SW480 (cell line): ENCODE data around the gene C1orf146.
"Not testable (repeated sequence)": the region's sequence is repeated elsewhere in the genome, so short reads cannot be mapped to it uniquely, and the experiment has no call there.

Experiments
- DNase-seq: peaks from one replicate; pipeline ENCODE4 v3.0.0-alpha.2; 2016; ENCODE audit warnings: low spot score

C1orf146 gene

DNA sequence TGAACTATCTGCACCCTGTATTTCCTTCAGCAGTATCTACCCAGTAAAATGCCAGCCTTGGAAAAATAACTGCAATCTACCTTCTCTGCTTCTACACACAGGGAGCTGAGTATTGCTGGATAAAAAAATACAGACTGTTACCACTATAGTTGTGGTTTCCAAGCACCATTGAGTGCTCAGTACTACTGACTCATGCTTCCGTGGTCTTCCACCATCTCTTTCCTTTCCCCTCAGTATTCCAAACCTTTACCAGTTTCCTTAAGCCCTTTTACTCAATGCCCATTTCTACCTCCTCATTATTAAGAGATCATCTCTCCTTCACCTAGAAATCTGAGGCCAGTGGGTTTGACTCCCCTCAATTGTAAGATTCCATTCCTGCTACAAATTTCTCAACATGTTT is 57.2 kb downstream of the C1orf146 start:
- no peak for DNase-seq

DNA sequence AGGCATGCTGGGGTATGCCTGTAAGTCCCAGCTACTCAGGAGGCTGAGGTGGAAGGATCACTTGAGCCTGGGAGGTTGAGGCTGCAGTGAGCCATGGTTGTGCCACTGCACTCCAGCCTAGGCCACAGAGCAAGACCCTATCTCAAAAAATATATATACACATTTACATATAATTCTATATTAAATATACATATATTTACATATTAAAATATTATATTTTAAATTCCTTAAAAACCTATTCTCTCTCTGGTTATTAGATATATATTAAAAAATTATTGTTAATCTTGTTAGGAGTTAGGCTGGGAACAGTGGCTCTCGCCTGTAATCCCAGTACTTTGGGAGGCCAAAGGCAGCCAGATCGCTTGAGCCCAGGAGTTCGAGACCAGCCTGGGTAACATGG is 58.4 kb downstream of the C1orf146 start:
- DNase-seq = no peak

DNA sequence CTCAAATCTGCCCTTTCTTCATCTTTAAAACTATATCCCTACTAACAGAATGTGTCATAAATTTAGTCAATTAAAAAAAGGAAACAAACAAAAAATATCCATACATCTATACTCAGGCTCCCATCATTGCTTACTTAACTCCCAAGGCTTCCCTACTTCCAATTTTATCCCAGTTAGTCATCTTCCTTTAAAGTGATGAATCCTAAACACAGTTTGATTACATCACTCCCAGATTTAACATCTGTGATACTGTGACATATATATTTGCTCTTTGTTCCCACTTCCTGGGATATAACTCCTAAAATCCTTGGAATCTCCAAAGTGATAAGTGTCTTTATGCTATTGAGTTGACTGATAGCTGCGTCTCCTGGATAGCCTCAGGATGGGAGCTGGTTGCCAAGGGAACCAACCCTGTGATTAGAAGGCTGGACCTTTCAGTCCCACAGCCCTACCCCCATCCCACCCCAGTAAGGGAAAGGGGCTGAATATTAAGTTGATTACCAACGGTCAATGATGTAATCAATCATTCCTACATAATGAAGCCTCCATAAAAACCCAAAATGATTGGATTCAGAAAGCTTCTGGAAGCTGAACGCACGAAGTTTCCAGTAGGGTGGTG is 59.5 kb downstream of the C1orf146 start:
- no peak for DNase-seq

GRCh38 chr1:92279781-92280180 is 62.1 kb downstream of the C1orf146 start:
- DNase-seq = not testable (repeated sequence)

- not testable (repeated sequence) for DNase-seq
These were observed 63.7 kb downstream of the C1orf146 start for GRCh38 chr1:92281411-92281810.

DNA sequence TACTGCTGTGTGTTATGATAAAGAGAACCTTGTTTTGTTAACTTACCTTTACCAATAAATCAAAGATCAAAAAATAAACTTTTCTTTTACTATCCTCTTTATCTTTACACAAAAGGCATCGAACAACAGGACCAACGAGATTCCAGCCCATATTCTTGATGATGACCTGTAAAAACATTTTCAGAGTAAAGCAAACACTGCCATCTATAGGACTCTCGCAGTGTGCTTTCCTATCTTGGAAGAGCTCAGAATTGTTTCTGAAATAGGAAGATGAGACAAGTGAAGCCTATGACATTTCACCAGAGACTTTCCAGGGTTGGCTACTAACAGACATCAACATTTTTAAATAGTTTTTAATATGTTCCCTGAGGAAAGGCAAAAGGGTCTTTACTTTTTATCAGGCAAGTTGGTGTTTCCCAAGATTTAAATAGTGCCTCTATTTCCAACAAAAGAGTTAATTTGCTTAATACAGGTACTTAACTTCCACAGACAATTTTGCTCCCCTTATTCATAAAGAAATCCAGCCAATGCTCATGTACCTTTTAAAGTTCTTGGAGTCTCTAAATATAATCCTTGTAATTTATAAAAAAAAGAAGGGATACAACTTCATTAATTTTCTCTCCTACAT is 73.8 kb downstream of the C1orf146 start:
- DNase-seq = peak; percentile 52
